Measurements from ENCODE around the gene FAM181A.
A peak's percentile ranks its signal among the peaks of the same experiment; 100 is the strongest.

The FAM181A gene

GRCh38 chr14:93950948-93951634 lies 23.9 kb downstream of the FAM181A start:
- DNase-seq = no peak
- ATAC-seq = no peak

DNA sequence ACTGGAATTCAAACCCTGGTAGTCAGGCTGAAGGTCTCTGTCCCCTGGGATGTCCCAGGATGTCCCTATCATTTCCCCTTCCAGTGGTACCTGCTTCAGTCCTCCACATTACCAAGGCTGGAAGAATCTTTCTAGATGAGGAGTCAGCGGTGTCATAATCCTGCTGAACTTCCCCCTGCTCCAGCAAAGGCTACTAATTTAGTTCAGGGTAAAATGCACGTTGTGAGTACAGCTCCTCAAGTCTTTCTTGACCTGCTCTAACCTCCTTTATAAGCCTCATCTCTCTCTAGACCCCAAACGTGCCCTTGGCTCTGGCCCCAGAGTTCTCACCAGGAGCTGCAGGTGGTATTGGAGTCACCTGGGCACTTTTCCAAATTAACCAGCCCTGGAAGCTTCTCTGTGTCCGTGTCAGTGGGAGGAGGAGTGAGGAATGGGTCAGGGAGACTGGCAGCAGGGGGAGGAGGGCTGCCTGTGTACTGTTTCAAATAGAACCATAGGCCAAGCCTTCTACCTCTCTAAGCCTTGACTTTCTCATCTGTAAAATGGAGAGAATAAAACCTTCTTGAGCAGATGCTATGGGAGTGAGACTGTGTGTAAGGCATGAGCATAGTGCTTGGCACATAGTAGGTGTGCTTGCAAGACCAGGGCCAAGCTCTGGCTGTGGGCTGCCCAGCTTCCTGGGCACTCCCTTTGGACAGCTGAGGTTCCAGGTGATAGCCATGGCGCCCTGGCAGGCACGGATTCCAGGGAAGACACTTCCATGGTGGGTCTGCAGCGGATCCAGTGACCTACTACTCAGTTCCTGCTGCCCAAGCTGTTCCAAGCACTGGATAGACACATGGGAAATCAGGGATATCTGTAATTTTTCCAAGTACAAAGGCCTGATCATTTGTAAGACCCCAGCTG lies 24.7 kb downstream of the FAM181A start:
- no peak for ATAC-seq
- DNase-seq = no peak

DNA sequence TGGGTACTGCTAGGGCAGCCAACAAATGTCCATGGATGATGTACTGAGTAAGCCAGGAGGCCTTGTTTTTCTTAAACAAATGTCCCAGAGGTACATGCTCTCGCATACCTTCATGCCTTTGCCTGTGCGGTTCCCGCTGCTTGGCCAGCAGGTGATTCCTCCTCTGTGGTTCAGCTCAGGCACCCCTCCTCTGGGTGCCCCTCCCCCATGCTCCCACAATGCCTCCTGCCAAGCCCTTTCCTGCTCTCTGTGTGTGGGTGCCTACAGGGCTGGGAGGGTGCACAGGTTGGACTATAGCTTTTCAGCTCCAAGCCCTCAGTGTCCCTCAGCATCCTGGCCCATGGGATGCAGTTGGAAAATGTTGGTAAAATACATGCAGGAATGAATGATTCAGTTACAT lies 25.7 kb downstream of the FAM181A start:
- DNase-seq = no peak
- ATAC-seq = no peak

- ATAC-seq (no peak), DNase-seq (no peak)
These were observed 26.1 kb downstream of the FAM181A start for GRCh38 chr14:93953263-93953662.

GRCh38 chr14:93953739-93954515 lies 26.8 kb downstream of the FAM181A start:
- ATAC-seq (no peak), DNase-seq (no peak)

- DNase-seq (no peak), ATAC-seq (no peak)
These were observed 27.3 kb downstream of the FAM181A start for GRCh38 chr14:93954516-93954830.

DNA sequence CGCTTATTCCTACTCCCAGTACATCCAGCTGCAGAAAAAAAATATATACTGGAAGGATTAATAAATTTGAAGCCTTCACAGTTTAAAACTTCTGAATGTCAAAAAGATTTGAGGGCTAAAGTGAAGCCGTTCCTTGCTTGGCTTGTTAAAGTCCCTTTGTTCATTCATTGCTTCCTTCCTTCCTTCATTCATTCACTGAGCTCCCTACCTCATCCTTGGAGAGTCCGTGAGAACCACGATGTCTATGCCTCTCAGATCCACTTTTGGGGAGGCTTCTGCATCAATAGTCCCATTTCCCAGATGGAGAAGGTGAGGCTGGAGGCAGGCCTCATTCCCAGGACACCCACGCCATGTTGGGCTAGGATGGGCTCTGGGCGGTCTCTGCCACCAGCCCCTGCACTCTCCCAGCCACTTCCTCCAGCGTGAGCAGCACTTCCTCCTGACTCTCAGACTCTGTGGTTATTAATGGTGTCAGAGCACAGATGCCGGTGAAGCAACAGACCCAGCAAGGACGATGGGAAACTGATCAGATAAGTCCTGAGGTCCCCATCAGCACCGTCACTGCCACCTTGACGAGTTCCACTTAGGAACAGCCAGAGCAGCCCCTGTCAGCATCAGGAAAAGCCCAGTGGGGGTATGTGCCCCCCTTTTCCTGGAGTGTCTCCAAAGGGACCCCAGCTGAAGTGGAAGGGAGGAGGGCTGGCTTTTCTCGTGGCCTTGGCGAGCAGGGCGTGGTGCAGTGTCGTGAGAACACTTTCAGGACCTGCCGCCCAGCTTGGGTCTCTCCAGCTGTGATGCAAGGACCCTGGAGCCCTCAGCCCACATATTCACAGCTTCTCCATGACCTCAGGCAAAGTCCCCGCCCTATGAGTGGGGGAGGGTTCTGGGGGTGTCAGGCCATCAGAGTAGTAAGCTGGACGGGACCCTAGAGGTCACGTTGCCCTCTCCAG lies 28.0 kb downstream of the FAM181A start:
- peak; percentile 5 for ATAC-seq
- peak; percentile 50 for DNase-seq

GRCh38 chr14:93955850-93956481 lies 28.8 kb downstream of the FAM181A start:
- DNase-seq (no peak), ATAC-seq (no peak)

DNA sequence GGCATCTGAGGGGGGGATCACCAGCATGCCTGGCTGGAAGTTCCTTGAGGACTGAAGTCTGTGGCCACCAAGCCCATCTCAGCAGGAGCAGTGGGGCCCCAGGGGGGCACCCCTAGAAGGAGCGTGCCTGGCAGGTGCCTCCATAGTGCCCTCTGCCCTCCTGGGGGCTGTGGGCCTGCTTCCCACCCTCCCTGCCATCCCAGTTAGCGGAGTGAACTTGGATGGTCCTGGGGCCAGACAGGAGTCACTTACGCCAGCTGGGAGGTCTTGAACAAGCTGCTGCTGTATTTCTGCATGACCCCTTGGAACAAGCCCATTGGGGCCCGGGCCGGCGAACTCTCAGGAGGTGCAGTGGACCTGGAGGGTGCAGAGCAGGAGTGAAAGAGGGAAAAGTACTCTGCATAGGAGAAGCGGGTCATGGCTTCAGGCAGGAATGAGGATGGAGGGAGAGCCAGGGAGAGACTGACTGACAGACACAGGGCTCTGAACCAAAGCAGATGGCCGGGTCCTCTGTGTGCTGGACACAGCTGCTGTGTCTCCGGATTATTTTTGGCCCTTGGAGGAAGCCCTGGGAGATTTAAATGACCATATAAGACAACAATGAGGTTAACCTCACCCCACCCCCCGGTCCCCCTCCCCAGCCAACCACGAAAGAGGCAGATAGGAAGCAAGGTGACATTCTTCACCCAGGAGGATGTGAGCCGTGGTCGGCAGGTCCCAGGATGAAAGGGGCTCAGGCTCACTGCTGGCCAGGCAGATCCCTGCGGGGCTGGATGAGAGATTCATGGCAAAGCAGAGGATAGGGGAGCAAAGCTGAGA lies 29.6 kb downstream of the FAM181A start:
- DNase-seq (no peak), ATAC-seq (no peak)

DNA sequence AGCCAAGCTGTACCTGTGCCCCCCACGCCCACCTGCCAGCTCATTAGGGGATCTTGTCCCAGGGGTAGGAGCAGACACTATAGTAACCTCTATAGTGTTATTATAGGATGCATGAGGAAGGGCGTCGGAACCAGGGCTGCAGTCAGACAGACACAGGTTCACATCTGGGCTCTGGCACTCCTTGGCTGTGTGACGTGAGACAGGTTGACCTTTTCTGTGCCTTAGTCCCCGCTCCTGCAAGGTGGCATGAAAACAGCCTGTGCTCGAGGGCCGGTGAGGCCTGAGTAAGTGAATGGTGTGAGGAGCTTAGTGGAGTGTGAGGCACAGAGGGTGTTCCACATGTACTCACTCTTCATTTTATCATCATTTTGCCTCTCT lies 30.2 kb downstream of the FAM181A start:
- DNase-seq (no peak), ATAC-seq (no peak)

GRCh38 chr14:93957751-93958566 lies 30.8 kb downstream of the FAM181A start:
- ATAC-seq = no peak
- DNase-seq = peak; percentile 43

- ATAC-seq = no peak
- DNase-seq = no peak
These were observed 31.6 kb downstream of the FAM181A start for GRCh38 chr14:93958567-93959238.

DNA sequence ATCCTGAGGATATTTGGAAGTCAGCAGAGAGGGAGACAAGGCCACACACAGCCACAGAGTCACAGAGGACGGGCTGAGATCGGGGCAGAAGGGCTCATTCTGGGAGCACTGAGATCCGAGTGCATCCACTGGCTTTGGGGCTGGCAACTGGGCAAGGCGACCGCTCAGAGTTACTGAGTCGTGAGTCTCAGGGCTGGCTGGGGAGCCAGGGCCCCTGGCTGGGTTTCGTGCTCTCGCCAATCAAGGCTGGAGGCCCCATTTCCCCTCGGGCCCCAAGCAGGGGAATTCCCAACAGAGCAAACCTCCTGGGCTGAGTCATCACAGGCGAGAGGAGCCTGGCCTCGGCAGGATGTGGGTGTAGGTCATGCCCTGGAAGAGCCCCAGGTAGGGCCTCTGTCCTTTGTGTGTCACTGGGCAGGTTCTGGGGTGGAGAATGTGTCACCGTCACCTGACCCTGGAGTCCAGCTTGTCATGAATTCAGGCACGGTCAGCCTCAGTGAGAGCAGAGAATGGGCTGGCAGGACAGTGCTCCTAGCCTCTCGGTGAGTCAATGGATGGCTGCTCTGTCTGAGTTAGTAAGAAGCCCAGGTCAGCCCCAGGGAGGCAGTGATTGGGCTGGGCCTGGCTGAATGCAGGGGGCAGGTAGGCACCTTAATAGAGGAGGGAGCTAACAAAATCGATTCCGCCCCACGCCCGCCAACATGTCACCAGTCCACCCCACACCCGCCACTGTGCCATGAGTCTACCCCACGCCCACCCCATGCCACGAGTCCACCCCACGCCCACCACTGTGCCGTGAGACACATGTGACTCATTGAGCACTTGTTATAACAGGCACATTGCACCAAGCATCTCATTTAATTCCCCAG lies 32.3 kb downstream of the FAM181A start:
- ATAC-seq (peak; percentile 81), DNase-seq (peak; percentile 93)

DNA sequence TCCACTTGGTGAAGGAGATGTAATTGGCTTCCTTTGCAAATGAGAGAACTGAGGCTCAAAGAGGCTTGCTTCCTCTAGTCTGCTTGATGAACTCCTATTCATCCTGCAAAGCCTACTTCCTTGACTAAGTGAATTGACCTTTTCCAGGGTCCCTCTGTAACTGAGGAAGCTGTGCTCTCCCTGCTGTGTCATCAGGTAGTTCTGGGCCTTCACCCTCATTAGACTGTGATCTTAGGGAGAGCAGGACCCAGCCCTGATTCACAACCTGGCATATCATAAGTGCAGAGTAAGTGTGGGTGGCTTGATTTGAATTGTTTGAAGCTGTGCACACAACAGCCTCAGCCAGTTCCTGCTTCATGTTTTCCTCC lies 32.9 kb downstream of the FAM181A start:
- DNase-seq (peak; percentile 54), ATAC-seq (peak; percentile 56)

- ATAC-seq = no peak
- no peak for DNase-seq
These were observed 33.8 kb downstream of the FAM181A start for GRCh38 chr14:93960774-93961438.

DNA sequence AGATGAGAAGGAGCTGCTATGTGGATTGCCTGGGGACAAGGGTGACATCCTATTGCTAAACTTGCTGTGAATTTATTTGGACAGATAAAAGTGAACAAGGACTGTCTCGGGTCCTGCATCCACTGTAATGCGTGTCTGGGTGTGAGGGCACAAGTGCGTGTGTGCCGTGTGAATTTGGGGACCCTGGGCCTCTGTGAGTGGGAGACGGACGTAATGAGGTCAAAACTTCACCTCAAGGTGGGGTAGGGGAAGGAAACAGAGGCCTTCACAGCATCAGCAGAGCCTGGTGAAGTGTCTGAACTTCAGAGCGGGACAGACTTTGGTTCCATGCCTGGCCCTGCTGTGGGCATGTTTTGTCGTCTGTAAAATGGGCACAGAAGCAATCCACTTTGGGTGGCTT lies 34.5 kb downstream of the FAM181A start:
- ATAC-seq (no peak), DNase-seq (no peak)

All from stimulated activated naive CD8-positive, alpha-beta T cell treated with anti-CD3 and anti-CD28 coated beads, Interleukin-15, Interleukin-2, amounts not matched to agents 100 U/mL and 50 U/mL, for 24 hours (primary cell).